RWPE1 (cell line): ENCODE measurements around the gene NFATC2.
A peak's percentile ranks its signal among the peaks of the same experiment; 100 is the strongest.

Experiments used
- CTCF ChIA-PET: fragments of 350-600 bp; sonication (Branson Sonifier 250); formaldehyde crosslinking; extraction: SDS; loops from one replicate; lab custom pipeline; 2021; lab: Yijun Ruan, JAX
- POLR2A ChIA-PET: fragments of 400-600 bp; formaldehyde crosslinking; extraction: SDS; loops from one replicate; lab custom pipeline; 2020; ENCODE audit warnings: antibody characterized with exemption; ENCODE audit not compliant: low non-redundant PET; lab: Yijun Ruan, JAX
- DNase-seq: peaks from one replicate; pipeline ENCODE4 v3.0.0; 2012; ENCODE audit warnings: low spot score
- H3K27ac ChIP-seq: fragments of 450-650 bp; 2 replicates; pipeline ENCODE4 v1.5.1; 2017
- TF ChIP-seq, protein P1 (sequence below): fragments of 450-650 bp; conservative IDR thresholded peaks from 2 replicates; pipeline ENCODE4 v1.5.1; 2017; ENCODE audit warnings: low read depth, mild to moderate bottlenecking

The NFATC2 gene

DNA sequence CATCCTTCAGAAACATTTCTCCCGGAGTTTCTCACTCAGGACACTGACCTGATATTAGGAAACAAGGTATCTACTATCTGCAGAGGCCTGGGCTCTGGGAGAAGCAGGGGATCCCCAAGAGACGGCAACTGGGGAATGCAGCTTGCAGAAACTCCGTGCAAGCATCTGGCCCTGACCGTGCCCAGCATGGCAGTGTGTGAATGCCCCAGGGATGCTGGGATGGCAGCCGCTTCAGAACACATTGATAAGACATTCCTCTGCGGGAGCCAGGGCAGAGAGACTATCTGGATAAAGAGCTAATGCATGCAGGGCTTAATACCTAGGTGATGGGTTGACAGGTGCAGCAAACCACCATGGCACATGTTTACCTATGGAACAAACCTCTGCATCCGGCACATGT lies 55.4 kb downstream of the NFATC2 start:
- ChIA-PET CTCF (interaction anchor here (0.5 to 1.2 kb wide), 5 partner anchors 82 to 313 kb away, joined by 3 to 6 read pairs (median 4); no protein-coding TSS in a partner anchor), POLR2A (no interaction called here)
- DNase-seq, result no peak
- TF ChIP-seq, protein P1, sequence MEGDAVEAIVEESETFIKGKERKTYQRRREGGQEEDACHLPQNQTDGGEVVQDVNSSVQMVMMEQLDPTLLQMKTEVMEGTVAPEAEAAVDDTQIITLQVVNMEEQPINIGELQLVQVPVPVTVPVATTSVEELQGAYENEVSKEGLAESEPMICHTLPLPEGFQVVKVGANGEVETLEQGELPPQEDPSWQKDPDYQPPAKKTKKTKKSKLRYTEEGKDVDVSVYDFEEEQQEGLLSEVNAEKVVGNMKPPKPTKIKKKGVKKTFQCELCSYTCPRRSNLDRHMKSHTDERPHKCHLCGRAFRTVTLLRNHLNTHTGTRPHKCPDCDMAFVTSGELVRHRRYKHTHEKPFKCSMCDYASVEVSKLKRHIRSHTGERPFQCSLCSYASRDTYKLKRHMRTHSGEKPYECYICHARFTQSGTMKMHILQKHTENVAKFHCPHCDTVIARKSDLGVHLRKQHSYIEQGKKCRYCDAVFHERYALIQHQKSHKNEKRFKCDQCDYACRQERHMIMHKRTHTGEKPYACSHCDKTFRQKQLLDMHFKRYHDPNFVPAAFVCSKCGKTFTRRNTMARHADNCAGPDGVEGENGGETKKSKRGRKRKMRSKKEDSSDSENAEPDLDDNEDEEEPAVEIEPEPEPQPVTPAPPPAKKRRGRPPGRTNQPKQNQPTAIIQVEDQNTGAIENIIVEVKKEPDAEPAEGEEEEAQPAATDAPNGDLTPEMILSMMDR, result no peak
- peak overlapping the region; percentile 74 for H3K27ac ChIP-seq

DNA sequence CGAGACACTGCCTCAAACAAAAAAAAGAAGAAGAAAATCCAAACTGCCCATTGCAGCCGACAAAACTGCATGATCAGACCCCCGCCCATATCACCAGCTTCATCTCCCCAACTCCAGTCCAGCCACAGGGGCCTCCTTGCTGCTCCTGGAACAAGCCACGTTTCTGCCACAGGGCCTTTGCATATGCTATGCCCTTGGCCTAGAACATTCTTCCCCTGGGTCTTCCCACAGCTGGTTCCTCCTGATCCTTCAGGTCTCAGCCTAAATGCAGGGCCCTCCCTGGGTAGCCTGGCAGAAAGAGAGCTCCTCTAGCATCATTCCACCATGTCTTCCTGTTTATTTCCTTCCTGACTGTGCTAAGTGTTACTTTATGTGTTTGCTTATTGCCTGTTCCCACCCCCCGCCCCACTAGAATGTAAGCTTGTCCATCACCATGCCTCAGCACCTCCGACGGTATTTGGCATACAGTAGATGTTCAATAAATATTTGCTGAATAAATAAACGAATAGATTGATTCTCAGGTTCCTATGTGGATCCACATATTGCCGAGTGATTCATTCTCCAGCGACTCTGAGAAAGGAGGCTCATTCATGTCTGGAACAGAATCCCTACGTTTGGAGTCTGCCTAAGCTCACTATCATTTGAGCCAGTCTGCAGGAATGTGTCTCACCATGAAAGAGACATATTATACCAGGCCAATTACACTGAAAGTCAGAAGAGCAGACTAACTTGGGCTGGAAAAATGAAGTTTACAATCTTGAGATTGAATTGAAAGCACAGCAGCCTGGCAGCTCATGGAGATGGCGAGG lies 56.1 kb downstream of the NFATC2 start:
- TF ChIP-seq, protein P1, result no peak
- CTCF ChIA-PET, result interaction anchor here (0.5 to 0.6 kb wide), 2 partner anchors 10 to 278 kb away, joined by 3 to 4 read pairs; no protein-coding TSS in a partner anchor
- no peak overlapping the region for H3K27ac ChIP-seq
- no peak for DNase-seq
- POLR2A ChIA-PET, result no interaction called here

DNA sequence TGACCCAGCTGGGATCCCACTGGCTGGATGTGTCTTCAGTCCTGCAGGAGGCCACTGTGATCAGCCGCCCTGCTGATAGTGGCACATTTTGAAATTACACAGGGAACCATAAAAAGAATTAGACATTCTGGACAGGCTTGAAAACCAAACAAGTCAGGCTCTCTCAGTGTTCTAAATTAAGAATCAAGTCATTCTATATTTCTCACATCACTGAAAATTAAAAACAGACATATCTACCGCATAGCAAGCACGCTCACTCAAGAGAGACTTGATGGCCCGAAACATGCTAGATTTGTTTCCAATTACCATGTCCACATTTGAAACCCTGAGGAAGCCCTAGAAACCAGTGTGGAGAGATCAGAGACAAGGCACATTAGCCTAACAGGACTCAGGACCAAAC lies 57.7 kb downstream of the NFATC2 start:
- CTCF ChIA-PET, result no interaction called here
- POLR2A ChIA-PET, result no interaction called here
- no peak overlapping the region for H3K27ac ChIP-seq
- TF ChIP-seq, protein P1, result no peak
- no peak for DNase-seq

DNA sequence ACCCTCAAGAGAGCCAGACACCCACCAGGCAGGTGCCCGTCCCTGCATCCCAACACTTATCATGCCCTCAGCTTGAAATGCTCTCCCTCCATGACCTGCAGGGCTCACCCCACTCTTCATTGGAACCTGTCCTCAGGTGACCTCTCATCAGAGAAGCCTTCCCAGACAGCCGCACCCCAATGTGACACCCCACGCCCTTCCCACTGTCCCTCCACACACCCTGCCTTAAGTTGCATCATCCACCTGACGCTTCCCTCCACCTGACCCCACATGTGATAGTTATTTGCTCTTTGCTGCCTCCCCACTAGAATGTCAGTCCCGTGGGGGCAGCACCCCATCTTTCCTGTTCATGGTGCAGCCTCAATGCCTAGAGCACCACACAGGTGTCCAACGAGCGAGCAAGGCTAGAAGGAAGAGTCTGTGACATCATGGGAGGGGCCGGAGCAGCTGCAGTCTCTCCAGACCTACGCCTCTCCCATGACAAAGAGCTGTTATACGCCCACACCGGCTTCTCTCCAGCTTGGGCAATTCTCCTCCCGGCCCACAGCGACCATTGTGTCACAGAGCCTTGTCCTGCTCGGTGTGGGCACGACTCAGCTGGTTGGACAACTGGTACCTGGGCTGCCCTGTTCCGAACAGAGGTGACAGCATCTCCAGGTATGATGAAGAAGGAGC lies 58.2 kb downstream of the NFATC2 start:
- ChIA-PET CTCF (no interaction called here), POLR2A (no interaction called here)
- TF ChIP-seq, protein P1, result no peak
- DNase-seq, result no peak
- H3K27ac ChIP-seq, result no peak overlapping the region

DNA sequence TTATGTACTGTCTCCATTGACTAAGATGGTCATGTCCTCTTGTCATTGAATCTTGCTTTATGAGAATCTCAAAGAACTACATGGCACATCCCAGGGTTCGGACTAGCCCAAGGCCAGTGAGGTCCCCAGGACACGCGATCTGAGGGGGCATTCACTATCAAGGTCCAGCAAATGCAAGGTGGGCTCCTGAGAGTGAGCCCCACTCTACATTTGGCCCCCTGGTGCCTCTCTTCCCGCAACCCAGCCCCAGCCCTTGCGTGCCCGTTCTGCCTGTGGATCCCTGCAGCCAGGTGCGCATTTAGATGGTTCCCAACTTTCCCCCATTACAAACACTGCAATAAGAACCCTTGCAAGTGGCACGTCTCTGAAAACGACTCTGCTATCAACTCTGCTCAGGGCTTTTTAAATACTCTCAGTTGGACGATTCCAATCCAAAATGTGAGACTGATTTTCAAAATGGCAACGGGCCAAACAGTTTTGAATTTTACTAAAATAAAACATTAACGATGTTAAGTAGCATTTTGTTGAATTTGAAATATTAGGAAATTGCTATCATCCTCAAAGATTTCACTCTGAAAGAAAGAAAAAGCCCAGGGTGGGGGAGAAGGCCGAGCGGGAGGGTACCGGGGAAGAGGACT lies 59.6 kb downstream of the NFATC2 start:
- TF ChIP-seq, protein P1, result no peak
- H3K27ac ChIP-seq, result no peak overlapping the region
- CTCF ChIA-PET, result no interaction called here
- DNase-seq, result no peak
- POLR2A ChIA-PET, result no interaction called here

DNA sequence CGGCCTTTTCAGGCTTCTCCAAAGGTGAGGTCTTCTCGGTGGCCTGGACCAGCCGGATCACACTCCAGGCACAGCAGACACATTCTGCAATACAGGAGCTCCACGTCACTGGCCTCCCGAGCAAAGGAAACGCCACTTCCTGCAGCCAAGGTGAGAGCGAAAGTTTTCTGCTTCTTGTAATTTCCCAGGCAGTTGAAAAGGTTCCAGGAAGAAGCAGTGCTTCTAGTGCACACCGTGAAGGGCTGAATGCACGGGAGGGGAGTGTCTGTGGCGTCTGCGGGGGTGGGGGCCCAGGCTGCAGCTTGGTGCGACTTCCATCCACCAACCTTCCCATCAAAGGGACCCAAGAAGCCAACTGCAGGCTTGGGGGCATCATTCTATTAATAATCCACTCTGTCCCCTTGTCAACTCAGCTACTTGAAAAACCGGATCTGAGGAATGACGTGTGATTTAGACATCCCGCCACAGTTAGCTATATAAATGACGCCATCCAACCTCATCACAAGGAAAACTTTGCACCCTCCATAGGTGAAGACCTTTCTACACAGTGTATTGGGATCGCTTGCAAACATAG lies 61.1 kb downstream of the NFATC2 start:
- no peak overlapping the region for H3K27ac ChIP-seq
- DNase-seq, result no peak
- ChIA-PET POLR2A (no interaction called here), CTCF (interaction anchor here (0.7 to 1.1 kb wide), 3 partner anchors 24 to 142 kb away, joined by 3 to 7 read pairs (median 4); no protein-coding TSS in a partner anchor)
- TF ChIP-seq, protein P1, result no peak
